K562 (cell line): ENCODE results near the gene RERE. TPM values are rescaled to one million over a fixed set of nuclear protein-coding genes. Genes with fewer than 3 reads are reported as not detected.

Experiments
- ATAC-seq: fragments of 200-7000 bp; cut with Tn5 transposase; 3 replicates; pipeline ENCODE4 v1.9.1; 2020; ENCODE audit warnings: moderate library complexity
- BruUV-seq: library from RNA; stranded (reverse); fragments of 400-500 nt; replicated peaks from 2 replicates; lab custom pipeline; 2021; lab: Mats Ljungman, UMichigan
- CTCF ChIA-PET: fragments of 300-600 bp; formaldehyde crosslinking; extraction: SDS; loops from one replicate; lab custom pipeline; 2021; ENCODE audit warnings: low intra/inter-chr PET ratio; lab: Yijun Ruan, JAX
- POLR2A ChIA-PET: fragments of 300-600, 350-650 bp; sonication (Branson Sonifier 250); formaldehyde crosslinking; extraction: SDS; loops from one replicate; lab custom pipeline; 2021; ENCODE audit warnings: antibody characterized with exemption, inconsistent platforms; lab: Yijun Ruan, JAX
- DNase-seq, 4 experiments: peaks; one replicate each; pipeline versions ENCODE4 v3.0.0 to v3.0.0-alpha.2; 2011 to 2018; ENCODE audit warnings: low spot score in 3 of 4, mixed read lengths in 3 of 4; ENCODE audit errors: extremely low read depth in 1 of 4
- FAIRE-seq: peaks from 2 replicates; lab custom pipeline; 2011; peaks lifted over from hg19 to GRCh38; lab: Jason Lieb, UNC
- H2AFZ ChIP-seq: 2 replicates; pipeline ENCODE4 v1.6.0; 2011; ENCODE audit warnings: low read depth, low read length, control low read depth, inconsistent platforms
- H3K27ac ChIP-seq: fragments of 200-600 bp; 3 replicates; pipeline ENCODE4 v1.8.0; 2011; ENCODE audit warnings: low read depth, mild to moderate bottlenecking, control low read depth, inconsistent platforms, low read length, moderate library complexity, mixed read lengths; ENCODE audit errors: extremely low read depth
- H3K27me3 ChIP-seq, 2 experiments: fragments of 300-600 bp in 1 of 2; 2 replicates in 1 of 2; 3 replicates in 1 of 2; pipeline versions ENCODE4 v1.6.0 to v1.8.0; 2011; ENCODE audit warnings: inconsistent platforms in 2 of 2, low read length in 2 of 2, mild to moderate bottlenecking in 1 of 2, mixed read lengths in 1 of 2, moderate library complexity in 1 of 2; ENCODE audit not compliant: control insufficient read depth in 2 of 2, insufficient read depth in 2 of 2
- H3K36me3 ChIP-seq: fragments of 300-600 bp; 3 replicates; pipeline ENCODE4 v1.8.0; 2011; ENCODE audit warnings: mild to moderate bottlenecking, low read length, inconsistent platforms; ENCODE audit not compliant: control insufficient read depth, insufficient read depth
- H3K4me1 ChIP-seq, 2 experiments: fragments of 200-600 bp in 1 of 2; replicated peaks in 1 of 2; 2 replicates in 1 of 2; 3 replicates in 1 of 2; pipeline versions ENCODE4 v1.5.1 to v1.8.0; 2011; ENCODE audit warnings: inconsistent platforms in 2 of 2, low read length in 2 of 2, mild to moderate bottlenecking in 1 of 2, mixed read lengths in 1 of 2, moderate library complexity in 1 of 2; ENCODE audit not compliant: control insufficient read depth in 2 of 2, insufficient read depth in 2 of 2
- H3K4me2 ChIP-seq: 2 replicates; pipeline ENCODE4 v1.6.1; 2011; ENCODE audit warnings: low read length, control low read depth, inconsistent platforms, mixed read lengths; ENCODE audit not compliant: insufficient read depth
- H3K4me3 ChIP-seq: fragments of 200-600 bp; sonication (generic), shearing (Covaris generic); 2 replicates; pipeline ENCODE4 v1.5.1; 2016; ENCODE audit warnings: control low read depth, inconsistent platforms
- H3K79me2 ChIP-seq: fragments of 200-600 bp; 3 replicates; pipeline ENCODE4 v1.8.0; 2011; ENCODE audit warnings: low read length, inconsistent platforms; ENCODE audit not compliant: control insufficient read depth, insufficient read depth
- H3K9ac ChIP-seq, 2 experiments: 2 replicates each; pipeline versions ENCODE4 v1.6.0 to v1.6.1; 2011; ENCODE audit warnings: low read depth in 2 of 2, low read length in 2 of 2, control low read depth in 1 of 2, inconsistent platforms in 1 of 2, mild to moderate bottlenecking in 1 of 2, mixed read lengths in 1 of 2; ENCODE audit not compliant: insufficient read depth in 1 of 2
- H3K9me1 ChIP-seq: one replicate; pipeline ENCODE4 v1.6.0; 2011; ENCODE audit warnings: inconsistent platforms, mild to moderate bottlenecking, low read length, moderate library complexity; ENCODE audit not compliant: control insufficient read depth, insufficient read depth
- H3K9me3 ChIP-seq: replicated peaks from 2 replicates; pipeline ENCODE4 v1.5.1; 2011; ENCODE audit warnings: low read depth, low read length, inconsistent platforms; ENCODE audit not compliant: control insufficient read depth, insufficient read depth
- H4K20me1 ChIP-seq: replicated peaks from 2 replicates; pipeline ENCODE4 v1.6.1; 2011; ENCODE audit warnings: low read length, inconsistent platforms, mixed read lengths; ENCODE audit not compliant: control insufficient read depth, insufficient read depth
- MAZ ChIP-seq, 2 experiments: fragments of 450-650 bp in 1 of 2; sonication (generic) in 1 of 2; formaldehyde crosslinking; IDR thresholded peaks in 1 of 2; conservative IDR thresholded peaks in 1 of 2; 2 replicates each; pipeline versions ENCODE4 v1.4.0 to v1.5.0; 2020; ENCODE audit warnings: mild to moderate bottlenecking in 1 of 2, missing genetic modification reagents in 1 of 2
- MCM2 ChIP-seq: fragments of 450-650 bp; IDR thresholded peaks from 2 replicates; pipeline ENCODE4 v1.6.1; 2017; ENCODE audit warnings: low read depth, mild to moderate bottlenecking
- ZNF140 ChIP-seq: fragments of 250-450 bp; sonication (Bioruptor Pico); IDR thresholded peaks from 2 replicates; pipeline ENCODE4 v1.8.0; 2021; ENCODE audit warnings: moderate library complexity, mild to moderate bottlenecking, inconsistent platforms
- ZNF79 ChIP-seq: fragments of 250-450 bp; sonication (Bioruptor Pico); IDR thresholded peaks from 2 replicates; pipeline ENCODE4 v1.4.0; 2020; ENCODE audit warnings: low read depth, mild to moderate bottlenecking, moderate library complexity
- WGBS: fragments of 100-300 bp; shearing (Covaris generic); methylation state at CpG from one replicate; pipeline ENCODE4 v1.1.6; 2016; ENCODE audit warnings: low coverage, mixed read lengths; ENCODE audit not compliant: insufficient coverage; ENCODE audit errors: missing lambda C conversion rate; 5-methylcytosine and 5-hydroxymethylcytosine counted together
- in situ Hi-C: fragments of 300-500 bp; cut with MboI; formaldehyde crosslinking; loops from 4 replicates; pipeline ENCODE4 v1.15.0; 2018; ENCODE audit warnings: inconsistent platforms, mixed read lengths
- intact Hi-C: fragments of 100-400 bp; cut with micrococcal nuclease; formaldehyde crosslinking; loops from 2 replicates; pipeline ENCODE4 v1.14.2; 2022
- polyA plus RNA-seq, 8 experiments: library from polyadenylated mRNA; depleted of rRNA in 4 of 8; stranded (reverse) in 5 of 8; unstranded in 3 of 8; fragments of >200 nt; fragmentation: Nextera tagmentation in 2 of 8; fragmentation: Illumina TruSeq in 1 of 8; extraction: Ambion mirVana in 2 of 8; extraction: Trizol in 1 of 8; gene quantifications; 2 replicates each; pipeline versions ENCODE4 v1.2.1 to v1.2.3, GENCODE V29; 2011 to 2014; ENCODE audit warnings: inconsistent platforms in 1 of 8, missing spikeins in 1 of 8
- total RNA-seq, 7 experiments: library from RNA; depleted of rRNA in 6 of 7; stranded (reverse); fragments of >200 nt in 6 of 7; fragmentation: Illumina TruSeq in 2 of 7; extraction: Trizol in 2 of 7; gene quantifications; 2 replicates each; pipeline versions ENCODE4 v1.2.1 to v1.2.3, GENCODE V29; 2011 to 2021; ENCODE audit warnings: low replicate concordance in 1 of 7
- TF ChIP-seq, protein P1 (sequence below): fragments of 200-600 bp; sonication (generic); IDR thresholded peaks from one replicate; pipeline ENCODE4 v1.6.1; 2012; ENCODE audit warnings: mild to moderate bottlenecking, low read depth, low read length, inconsistent platforms
- TF ChIP-seq, protein P2 (sequence below): sonication (generic); formaldehyde crosslinking; IDR thresholded peaks from 2 replicates; pipeline ENCODE4 v1.8.0; 2023; ENCODE audit warnings: mild to moderate bottlenecking, missing genetic modification reagents

RERE gene
- total and polyA plus RNA-seq, 9 of the 15 experiments (the other 6 are each of a cell fraction or from before 2014, with no cell fraction given): 3.0 to 51.5 (median 13.4) TPM

DNA sequence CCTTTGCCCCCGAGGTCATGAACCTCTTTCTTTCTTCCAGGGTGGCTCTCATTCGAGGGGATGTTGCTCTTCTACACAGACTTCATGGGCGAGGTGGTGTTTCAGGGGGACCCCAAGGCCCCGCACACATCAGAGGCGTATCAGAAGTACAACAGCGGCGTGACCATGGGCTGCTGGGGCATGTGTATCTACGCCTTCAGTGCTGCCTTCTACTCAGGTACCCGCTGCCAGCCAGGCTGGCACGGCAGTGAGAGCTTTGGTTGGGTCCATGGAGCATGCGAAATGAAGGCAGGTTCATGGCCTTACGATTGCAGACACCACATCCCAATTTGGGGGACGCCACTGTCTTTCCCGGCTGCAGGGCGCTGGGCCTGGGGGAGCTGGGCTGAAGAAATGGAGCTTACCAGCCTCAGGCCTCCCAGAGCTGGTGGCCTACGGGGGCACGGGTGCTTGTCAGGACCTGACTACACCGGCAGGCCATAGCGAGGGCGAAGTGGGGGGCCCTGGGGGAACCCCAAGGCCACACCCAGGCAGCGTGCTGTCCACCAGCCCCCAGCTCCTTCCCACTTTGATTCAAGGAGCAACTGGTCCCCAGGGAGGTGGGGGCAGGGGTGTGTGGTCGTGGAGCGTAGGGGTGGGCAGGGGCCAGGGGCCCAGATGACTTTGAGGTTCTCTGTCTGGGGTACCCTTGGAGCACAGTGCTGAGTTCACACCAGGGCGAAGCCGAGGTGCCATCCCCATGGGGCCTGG is 479.5 kb downstream of the RERE start (continued):
- no peak for TF ChIP-seq MAZ (CRISPR knock-in tag; conservative IDR thresholded peaks at IDR 0.05 in 1 of 2, IDR thresholded peaks at IDR 0.05 in 1 of 2)

DNA sequence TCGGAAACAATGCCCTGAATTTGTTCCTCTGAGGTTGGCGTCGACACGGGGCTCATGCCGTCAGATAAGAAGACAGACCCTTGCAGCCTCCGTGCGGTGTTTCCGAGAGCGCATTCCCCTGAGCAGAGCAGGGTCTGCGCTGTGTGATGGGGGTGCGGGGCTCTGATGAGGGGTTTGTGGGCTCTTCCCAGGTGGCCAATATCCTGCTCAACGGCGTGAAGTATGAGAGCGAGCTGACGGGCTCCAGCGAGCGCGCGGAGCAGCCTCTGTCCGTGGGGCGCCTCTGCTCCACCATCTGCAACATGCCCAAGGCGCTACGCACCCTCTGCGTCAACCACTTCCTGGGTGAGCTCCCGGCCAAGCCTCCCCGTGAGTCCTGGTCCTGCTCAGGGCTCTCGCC is 482.2 kb downstream of the RERE start:
- CTCF ChIA-PET: no interaction called here
- H3K27me3 ChIP-seq: peaks cover 62 to 91% of the 10 kb centered on the region in 2 experiments
- TF ChIP-seq MCM2: no peak
- TF ChIP-seq ZNF79 (CRISPR knock-in tag): no peak
- TF ChIP-seq, protein P1, sequence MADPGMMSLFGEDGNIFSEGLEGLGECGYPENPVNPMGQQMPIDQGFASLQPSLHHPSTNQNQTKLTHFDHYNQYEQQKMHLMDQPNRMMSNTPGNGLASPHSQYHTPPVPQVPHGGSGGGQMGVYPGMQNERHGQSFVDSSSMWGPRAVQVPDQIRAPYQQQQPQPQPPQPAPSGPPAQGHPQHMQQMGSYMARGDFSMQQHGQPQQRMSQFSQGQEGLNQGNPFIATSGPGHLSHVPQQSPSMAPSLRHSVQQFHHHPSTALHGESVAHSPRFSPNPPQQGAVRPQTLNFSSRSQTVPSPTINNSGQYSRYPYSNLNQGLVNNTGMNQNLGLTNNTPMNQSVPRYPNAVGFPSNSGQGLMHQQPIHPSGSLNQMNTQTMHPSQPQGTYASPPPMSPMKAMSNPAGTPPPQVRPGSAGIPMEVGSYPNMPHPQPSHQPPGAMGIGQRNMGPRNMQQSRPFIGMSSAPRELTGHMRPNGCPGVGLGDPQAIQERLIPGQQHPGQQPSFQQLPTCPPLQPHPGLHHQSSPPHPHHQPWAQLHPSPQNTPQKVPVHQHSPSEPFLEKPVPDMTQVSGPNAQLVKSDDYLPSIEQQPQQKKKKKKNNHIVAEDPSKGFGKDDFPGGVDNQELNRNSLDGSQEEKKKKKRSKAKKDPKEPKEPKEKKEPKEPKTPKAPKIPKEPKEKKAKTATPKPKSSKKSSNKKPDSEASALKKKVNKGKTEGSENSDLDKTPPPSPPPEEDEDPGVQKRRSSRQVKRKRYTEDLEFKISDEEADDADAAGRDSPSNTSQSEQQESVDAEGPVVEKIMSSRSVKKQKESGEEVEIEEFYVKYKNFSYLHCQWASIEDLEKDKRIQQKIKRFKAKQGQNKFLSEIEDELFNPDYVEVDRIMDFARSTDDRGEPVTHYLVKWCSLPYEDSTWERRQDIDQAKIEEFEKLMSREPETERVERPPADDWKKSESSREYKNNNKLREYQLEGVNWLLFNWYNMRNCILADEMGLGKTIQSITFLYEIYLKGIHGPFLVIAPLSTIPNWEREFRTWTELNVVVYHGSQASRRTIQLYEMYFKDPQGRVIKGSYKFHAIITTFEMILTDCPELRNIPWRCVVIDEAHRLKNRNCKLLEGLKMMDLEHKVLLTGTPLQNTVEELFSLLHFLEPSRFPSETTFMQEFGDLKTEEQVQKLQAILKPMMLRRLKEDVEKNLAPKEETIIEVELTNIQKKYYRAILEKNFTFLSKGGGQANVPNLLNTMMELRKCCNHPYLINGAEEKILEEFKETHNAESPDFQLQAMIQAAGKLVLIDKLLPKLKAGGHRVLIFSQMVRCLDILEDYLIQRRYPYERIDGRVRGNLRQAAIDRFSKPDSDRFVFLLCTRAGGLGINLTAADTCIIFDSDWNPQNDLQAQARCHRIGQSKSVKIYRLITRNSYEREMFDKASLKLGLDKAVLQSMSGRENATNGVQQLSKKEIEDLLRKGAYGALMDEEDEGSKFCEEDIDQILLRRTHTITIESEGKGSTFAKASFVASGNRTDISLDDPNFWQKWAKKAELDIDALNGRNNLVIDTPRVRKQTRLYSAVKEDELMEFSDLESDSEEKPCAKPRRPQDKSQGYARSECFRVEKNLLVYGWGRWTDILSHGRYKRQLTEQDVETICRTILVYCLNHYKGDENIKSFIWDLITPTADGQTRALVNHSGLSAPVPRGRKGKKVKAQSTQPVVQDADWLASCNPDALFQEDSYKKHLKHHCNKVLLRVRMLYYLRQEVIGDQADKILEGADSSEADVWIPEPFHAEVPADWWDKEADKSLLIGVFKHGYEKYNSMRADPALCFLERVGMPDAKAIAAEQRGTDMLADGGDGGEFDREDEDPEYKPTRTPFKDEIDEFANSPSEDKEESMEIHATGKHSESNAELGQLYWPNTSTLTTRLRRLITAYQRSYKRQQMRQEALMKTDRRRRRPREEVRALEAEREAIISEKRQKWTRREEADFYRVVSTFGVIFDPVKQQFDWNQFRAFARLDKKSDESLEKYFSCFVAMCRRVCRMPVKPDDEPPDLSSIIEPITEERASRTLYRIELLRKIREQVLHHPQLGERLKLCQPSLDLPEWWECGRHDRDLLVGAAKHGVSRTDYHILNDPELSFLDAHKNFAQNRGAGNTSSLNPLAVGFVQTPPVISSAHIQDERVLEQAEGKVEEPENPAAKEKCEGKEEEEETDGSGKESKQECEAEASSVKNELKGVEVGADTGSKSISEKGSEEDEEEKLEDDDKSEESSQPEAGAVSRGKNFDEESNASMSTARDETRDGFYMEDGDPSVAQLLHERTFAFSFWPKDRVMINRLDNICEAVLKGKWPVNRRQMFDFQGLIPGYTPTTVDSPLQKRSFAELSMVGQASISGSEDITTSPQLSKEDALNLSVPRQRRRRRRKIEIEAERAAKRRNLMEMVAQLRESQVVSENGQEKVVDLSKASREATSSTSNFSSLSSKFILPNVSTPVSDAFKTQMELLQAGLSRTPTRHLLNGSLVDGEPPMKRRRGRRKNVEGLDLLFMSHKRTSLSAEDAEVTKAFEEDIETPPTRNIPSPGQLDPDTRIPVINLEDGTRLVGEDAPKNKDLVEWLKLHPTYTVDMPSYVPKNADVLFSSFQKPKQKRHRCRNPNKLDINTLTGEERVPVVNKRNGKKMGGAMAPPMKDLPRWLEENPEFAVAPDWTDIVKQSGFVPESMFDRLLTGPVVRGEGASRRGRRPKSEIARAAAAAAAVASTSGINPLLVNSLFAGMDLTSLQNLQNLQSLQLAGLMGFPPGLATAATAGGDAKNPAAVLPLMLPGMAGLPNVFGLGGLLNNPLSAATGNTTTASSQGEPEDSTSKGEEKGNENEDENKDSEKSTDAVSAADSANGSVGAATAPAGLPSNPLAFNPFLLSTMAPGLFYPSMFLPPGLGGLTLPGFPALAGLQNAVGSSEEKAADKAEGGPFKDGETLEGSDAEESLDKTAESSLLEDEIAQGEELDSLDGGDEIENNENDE: no peak
- no peak for TF ChIP-seq ZNF140 (CRISPR knock-in tag)
- TF ChIP-seq, protein P2, sequence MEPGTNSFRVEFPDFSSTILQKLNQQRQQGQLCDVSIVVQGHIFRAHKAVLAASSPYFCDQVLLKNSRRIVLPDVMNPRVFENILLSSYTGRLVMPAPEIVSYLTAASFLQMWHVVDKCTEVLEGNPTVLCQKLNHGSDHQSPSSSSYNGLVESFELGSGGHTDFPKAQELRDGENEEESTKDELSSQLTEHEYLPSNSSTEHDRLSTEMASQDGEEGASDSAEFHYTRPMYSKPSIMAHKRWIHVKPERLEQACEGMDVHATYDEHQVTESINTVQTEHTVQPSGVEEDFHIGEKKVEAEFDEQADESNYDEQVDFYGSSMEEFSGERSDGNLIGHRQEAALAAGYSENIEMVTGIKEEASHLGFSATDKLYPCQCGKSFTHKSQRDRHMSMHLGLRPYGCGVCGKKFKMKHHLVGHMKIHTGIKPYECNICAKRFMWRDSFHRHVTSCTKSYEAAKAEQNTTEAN (CRISPR knock-in tag): no peak

More for the DNA sequence above, 482.2 kb downstream of the RERE start:
- FAIRE-seq: no peak
- Histone ChIP-seq H3K27ac (no peak overlapping the region), H4K20me1 (no peaks in the 10 kb centered on the region; the same call in 1 of the 2 replicates), H3K4me1 (peaks cover 0 to 9% of the 10 kb centered on the region in 2 experiments; a peak in 1 of 5 replicates), H3K4me3 (no peak overlapping the region), H3K9ac (no peak overlapping the region), H3K79me2 (no peaks in the 10 kb centered on the region), H3K9me3 (no peaks in the 10 kb centered on the region), H2AFZ (no peak overlapping the region), H3K9me1 (no peaks in the 10 kb centered on the region), H3K4me2 (no peak overlapping the region), H3K36me3 (no peaks in the 10 kb centered on the region)
- DNase-seq: no peak
- BruUV-seq: no TSS peak
- ATAC-seq: no peak
- POLR2A ChIA-PET: interaction anchor here (0.8 kb wide), 1 partner anchor 20 kb away, joined by 3 read pairs; no protein-coding TSS in a partner anchor
- in situ Hi-C loops: no loop called here
- intact Hi-C loops: no loop called here
- WGBS: 12% methylated on average over 21 of the region's 27 CpGs
